Spleen (tissue), 11 donors: ENCODE measurements around the gene CYP21A2. TPM values are rescaled to one million over a fixed set of nuclear protein-coding genes. Genes with fewer than 3 reads are reported as not detected.
"Not testable (repeated sequence)": the region's sequence is repeated elsewhere in the genome, so short reads cannot be mapped to it uniquely, and the experiment has no call there.

Experiments
- DNase-seq: peaks from one replicate; pipeline ENCODE4 v3.0.0-alpha.2; 2020
- H3K27ac ChIP-seq, 8 donors: fragments of 200-600 bp; sonication (generic) in 7 of 8; 1 replicate in 4 of 8; 2 replicates in 4 of 8; pipeline versions ENCODE4 v1.5.0 to v1.8.0; 2016 to 2021; ENCODE audit warnings: inconsistent platforms in 4 of 8, mild to moderate bottlenecking in 4 of 8, moderate library complexity in 1 of 8
- H3K27me3 ChIP-seq, 7 donors: fragments of 200-600 bp; sonication (generic) in 6 of 7; replicated peaks in 1 of 7; 1 replicate in 4 of 7; 2 replicates in 3 of 7; pipeline versions ENCODE4 v1.5.0 to v1.8.0; 2016 to 2021; ENCODE audit warnings: inconsistent platforms in 3 of 7, mild to moderate bottlenecking in 1 of 7
- H3K36me3 ChIP-seq, 6 donors: fragments of 200-600 bp; sonication (generic) in 5 of 6; 1 replicate in 4 of 6; 2 replicates in 2 of 6; pipeline versions ENCODE4 v1.5.0 to v1.8.0; 2016 to 2021; ENCODE audit warnings: inconsistent platforms in 2 of 6
- H3K4me1 ChIP-seq, 6 donors: fragments of 200-600 bp; sonication (generic) in 5 of 6; 1 replicate in 3 of 6; 2 replicates in 3 of 6; pipeline versions ENCODE4 v1.5.0 to v1.8.0; 2016 to 2021; ENCODE audit warnings: inconsistent platforms in 3 of 6
- H3K4me3 ChIP-seq, 8 donors: fragments of 200-600 bp; sonication (generic) in 7 of 8; 1 replicate in 4 of 8; 2 replicates in 4 of 8; pipeline versions ENCODE4 v1.5.0 to v1.8.0; 2016 to 2021; ENCODE audit warnings: inconsistent platforms in 4 of 8, mild to moderate bottlenecking in 4 of 8, moderate library complexity in 2 of 8
- H3K9me3 ChIP-seq, 8 donors: fragments of 200-600 bp; sonication (generic) in 7 of 8; 1 replicate in 4 of 8; 2 replicates in 4 of 8; pipeline versions ENCODE4 v1.5.0 to v1.8.0; 2016 to 2021; ENCODE audit warnings: inconsistent platforms in 4 of 8
- CTCF ChIP-seq, 11 experiments: fragments of 200-600 bp in 7 of 11; fragments of 450-650 bp in 4 of 11; sonication (generic) in 4 of 11; IDR thresholded peaks in 8 of 11; conservative IDR thresholded peaks in 3 of 11; 1 replicate in 7 of 11; 2 replicates in 4 of 11; pipeline versions ENCODE4 v1.4.0 to v1.8.0; 2016 to 2021; ENCODE audit warnings: antibody characterized with exemption in 11 of 11, inconsistent platforms in 4 of 11, mild to moderate bottlenecking in 1 of 11
- POLR2A ChIP-seq, 3 donors: fragments of 450-650 bp; IDR thresholded peaks; one replicate each; pipeline ENCODE4 v1.5.1; 2017; ENCODE audit warnings: antibody characterized with exemption in 3 of 3, mild to moderate bottlenecking in 1 of 3
- POLR2AphosphoS5 ChIP-seq, 3 donors: sonication (generic); formaldehyde crosslinking; IDR thresholded peaks; one replicate each; pipeline ENCODE4 v1.5.1; 2017; ENCODE audit warnings: antibody characterized with exemption in 3 of 3
- WGBS, 5 donors: extraction: QIAGEN DNeasy Blood & Tissue Kit in 3 of 5; methylation state at CpG; one replicate each; pipeline versions ENCODE4 v1.1.5 to v1.1.7; 2013 to 2018; 5-methylcytosine and 5-hydroxymethylcytosine counted together
- intact Hi-C: fragments of 100-400 bp; cut with DNase I; formaldehyde crosslinking; loops from one replicate; pipeline ENCODE4 v1.15.0; 2023; ENCODE audit warnings: low total_unique reads
- polyA plus RNA-seq, 3 donors: library from polyadenylated mRNA; stranded (reverse); fragments of 200-250 nt; gene quantifications; one replicate each; pipeline ENCODE4 v1.2.1, GENCODE V29; 2013
- total RNA-seq, 7 donors: library from RNA; depleted of rRNA in 3 of 7; stranded (reverse); fragments of >200 nt in 3 of 7; fragmentation: NEBNext Ultra II Directional in 4 of 7; extraction: Animal tissue kit (Norgen Biotek cat#: 25700) in 4 of 7; gene quantifications; one replicate each; pipeline versions ENCODE4 v1.1.0 to v1.2.1, GENCODE V29; 2016 to 2021
- donor health status: healthy with polysubstance abuse.
- donor health status: DM: no; HTN: no; CAD: no; lungs with moderate emphysema.
- donor health status: DM: no; HTN: no; CAD: no.
- donor health status: Bipolar disorder and iron deficiency.
- donor health status: healthy.
- donor health status: DM: no; HTN: no; CAD: no.
- donor health status: DM: yes; HTN: yes; CAD: no.

The CYP21A2 gene
- total and polyA plus RNA-seq, 10 donors, result 0.97 to 14.3 (median 5.4) TPM

DNA sequence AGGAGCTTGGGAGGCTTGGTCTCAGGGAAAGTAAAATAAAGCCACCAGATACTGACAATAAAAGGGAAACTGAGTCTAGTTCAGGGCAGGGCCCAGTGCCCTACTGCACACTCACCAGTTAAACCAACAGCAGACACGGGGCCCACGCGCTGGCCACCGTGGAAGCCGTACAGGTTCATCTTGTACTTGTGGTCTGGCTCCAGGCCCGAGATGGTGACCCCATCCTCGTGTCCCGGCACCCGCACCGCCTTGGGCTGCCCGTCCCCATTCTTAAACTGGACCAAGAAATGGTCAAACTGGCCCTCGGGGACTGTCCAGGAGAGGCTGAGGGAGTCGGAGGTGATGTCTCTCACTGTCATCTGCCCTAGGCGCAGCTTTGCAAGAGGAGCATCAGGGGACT, 26.5 kb downstream of the CYP21A2 start:
- WGBS, 5 donors, result 85 to 95% (median 93%) methylated on average over 14 of the region's 14 CpGs
- H3K4me3 ChIP-seq, result no peak overlapping the region
- H3K9me3 ChIP-seq, result no peaks in the 10 kb centered on the region
- intact Hi-C loops, result no loop called here
- TF ChIP-seq CTCF (IDR thresholded peaks at IDR 0.05 in 8 of 11, conservative IDR thresholded peaks at IDR 0.05 in 3 of 11) (no peak), POLR2A (IDR thresholded peaks at IDR 0.05) (no peak), POLR2AphosphoS5 (IDR thresholded peaks at IDR 0.05) (no peak)
- no peaks in the 10 kb centered on the region for H3K27me3 ChIP-seq
- H3K27ac ChIP-seq, result no peak overlapping the region
- H3K4me1 ChIP-seq, result no peaks in the 10 kb centered on the region
- no peak for DNase-seq
- peaks cover 0 to 92% (median 11%) of the 10 kb centered on the region in 6 donors for H3K36me3 ChIP-seq

DNA sequence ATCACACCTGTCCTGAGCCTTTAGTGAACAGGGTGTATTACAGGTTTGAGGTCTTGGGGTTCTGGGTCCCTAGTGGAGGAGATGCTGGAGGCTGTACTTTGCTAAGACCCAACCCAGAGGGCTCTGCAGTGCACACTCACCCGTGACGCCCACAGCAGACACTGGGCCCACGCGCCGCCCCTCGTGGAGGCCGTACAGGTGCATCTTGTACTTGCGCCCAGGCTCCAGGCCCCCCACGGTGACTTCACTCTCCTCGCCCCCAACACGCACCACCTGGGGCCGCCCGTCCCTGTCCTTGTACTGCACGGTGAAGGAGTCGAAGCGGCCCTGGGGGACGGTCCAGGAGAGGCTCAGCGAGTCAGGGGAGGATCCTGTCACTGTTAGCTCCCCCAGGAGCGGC, 29.3 kb downstream of the CYP21A2 start:
- H3K27me3 ChIP-seq, H3K4me3 ChIP-seq, H3K27ac ChIP-seq, DNase-seq, intact Hi-C loops, H3K4me1 ChIP-seq, H3K9me3 ChIP-seq: not testable (repeated sequence)
- H3K36me3 ChIP-seq, result peaks cover 0 to 92% (median 11%) of the 10 kb centered on the region in 6 donors
- WGBS, 5 donors, result 88 to 95% (median 90%) methylated on average over 15 to 19 of the region's 19 CpGs

GRCh38 chr6:32068315-32068714, 30.1 kb downstream of the CYP21A2 start:
- 86 to 92% (median 87%) methylated on average over 6 to 13 of the region's 13 CpGs for WGBS, 5 donors
- H3K27ac ChIP-seq, intact Hi-C loops, H3K27me3 ChIP-seq, H3K4me1 ChIP-seq, DNase-seq, H3K4me3 ChIP-seq, H3K9me3 ChIP-seq: not testable (repeated sequence)
- peaks cover 0 to 92% (median 12%) of the 10 kb centered on the region in 6 donors for H3K36me3 ChIP-seq

GRCh38 chr6:32068867-32069266, 30.7 kb downstream of the CYP21A2 start:
- Histone ChIP-seq H3K4me1 (no peaks in the 10 kb centered on the region), H3K27ac (no peak overlapping the region), H3K4me3 (no peak overlapping the region), H3K9me3 (no peaks in the 10 kb centered on the region), H3K36me3 (peaks cover 0 to 92% (median 15%) of the 10 kb centered on the region in 6 donors), H3K27me3 (no peaks in the 10 kb centered on the region)
- DNase-seq, result no peak
- intact Hi-C loops, result no loop called here
- WGBS, 5 donors, result 83 to 93% (median 90%) methylated on average over 11 to 14 of the region's 14 CpGs
- no peak for TF ChIP-seq CTCF (IDR thresholded peaks at IDR 0.05 in 8 of 11, conservative IDR thresholded peaks at IDR 0.05 in 3 of 11)
- no peak for TF ChIP-seq POLR2AphosphoS5 (IDR thresholded peaks at IDR 0.05)
- no peak for TF ChIP-seq POLR2A (IDR thresholded peaks at IDR 0.05)

DNA sequence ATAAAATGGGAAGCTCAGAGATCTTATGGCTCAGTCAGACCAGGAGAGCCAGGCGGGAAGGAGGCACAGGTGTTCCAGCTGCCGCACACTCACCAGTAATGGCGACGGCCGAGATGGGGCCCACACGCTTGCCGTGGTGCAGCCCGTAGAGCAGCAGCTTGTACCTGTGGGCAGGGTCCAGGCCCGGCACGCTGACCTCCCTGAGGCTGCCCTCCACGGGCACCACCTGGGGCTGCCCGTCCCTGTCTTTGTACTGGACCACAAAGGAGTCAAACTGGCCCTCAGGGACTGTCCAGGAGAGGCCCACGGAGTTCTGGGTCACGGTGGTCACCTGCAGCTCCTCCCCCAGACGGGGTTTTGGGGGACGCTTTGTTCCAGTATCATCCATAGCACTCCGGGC, 31.2 kb downstream of the CYP21A2 start:
- Histone ChIP-seq H3K27ac (no peak overlapping the region), H3K27me3 (no peaks in the 10 kb centered on the region), H3K9me3 (no peaks in the 10 kb centered on the region), H3K36me3 (peaks cover 0 to 92% (median 14%) of the 10 kb centered on the region in 6 donors), H3K4me3 (no peak overlapping the region), H3K4me1 (no peaks in the 10 kb centered on the region)
- DNase-seq, result no peak
- TF ChIP-seq POLR2A (IDR thresholded peaks at IDR 0.05) (no peak), CTCF (IDR thresholded peaks at IDR 0.05 in 8 of 11, conservative IDR thresholded peaks at IDR 0.05 in 3 of 11) (no peak), POLR2AphosphoS5 (IDR thresholded peaks at IDR 0.05) (no peak)
- intact Hi-C loops, result no loop called here
- 87 to 95% (median 89%) methylated on average over 17 of the region's 17 CpGs for WGBS, 5 donors
